ENCODE data around the gene MORN1.

The MORN1 gene

DNA sequence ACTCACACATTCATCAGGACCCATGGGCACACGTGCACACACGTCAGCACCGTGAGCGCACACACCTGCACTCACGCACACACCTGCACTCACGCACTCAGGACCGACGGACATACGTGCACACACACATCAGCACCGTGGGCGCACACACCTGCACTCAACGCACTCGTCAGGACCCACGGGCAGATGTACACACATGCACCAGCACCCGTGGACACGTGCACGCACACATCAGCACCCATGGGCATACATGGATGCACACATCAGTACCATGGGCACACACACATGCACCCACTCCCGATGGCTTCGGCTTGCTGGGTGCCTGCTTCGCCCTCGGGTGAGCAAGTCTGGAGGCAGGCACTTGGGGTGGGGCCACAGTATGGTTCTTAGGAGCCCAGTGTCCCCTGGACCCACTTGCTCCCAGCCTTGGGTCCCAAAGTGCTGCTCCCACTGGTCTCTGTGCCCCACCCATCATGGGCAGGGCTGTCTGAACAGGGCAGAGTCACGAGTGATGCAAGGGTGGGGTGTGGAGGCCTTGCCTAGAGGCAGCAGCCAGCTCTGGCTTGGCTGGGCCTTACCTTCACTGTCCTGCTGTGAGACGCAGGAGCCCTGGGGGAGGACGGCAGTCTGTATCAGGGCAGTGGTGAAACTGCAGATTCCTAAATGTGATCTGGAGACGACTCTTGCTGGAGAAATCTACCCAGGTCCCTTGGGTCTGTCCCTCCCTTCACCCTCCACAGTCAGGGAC lies 113.4 kb downstream of the MORN1 start:
- no peak for DNase-seq (ENCODE audit: low read depth)
- TF ChIP-seq, protein P1, sequence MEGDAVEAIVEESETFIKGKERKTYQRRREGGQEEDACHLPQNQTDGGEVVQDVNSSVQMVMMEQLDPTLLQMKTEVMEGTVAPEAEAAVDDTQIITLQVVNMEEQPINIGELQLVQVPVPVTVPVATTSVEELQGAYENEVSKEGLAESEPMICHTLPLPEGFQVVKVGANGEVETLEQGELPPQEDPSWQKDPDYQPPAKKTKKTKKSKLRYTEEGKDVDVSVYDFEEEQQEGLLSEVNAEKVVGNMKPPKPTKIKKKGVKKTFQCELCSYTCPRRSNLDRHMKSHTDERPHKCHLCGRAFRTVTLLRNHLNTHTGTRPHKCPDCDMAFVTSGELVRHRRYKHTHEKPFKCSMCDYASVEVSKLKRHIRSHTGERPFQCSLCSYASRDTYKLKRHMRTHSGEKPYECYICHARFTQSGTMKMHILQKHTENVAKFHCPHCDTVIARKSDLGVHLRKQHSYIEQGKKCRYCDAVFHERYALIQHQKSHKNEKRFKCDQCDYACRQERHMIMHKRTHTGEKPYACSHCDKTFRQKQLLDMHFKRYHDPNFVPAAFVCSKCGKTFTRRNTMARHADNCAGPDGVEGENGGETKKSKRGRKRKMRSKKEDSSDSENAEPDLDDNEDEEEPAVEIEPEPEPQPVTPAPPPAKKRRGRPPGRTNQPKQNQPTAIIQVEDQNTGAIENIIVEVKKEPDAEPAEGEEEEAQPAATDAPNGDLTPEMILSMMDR (conservative IDR thresholded peaks at IDR 0.05; ENCODE audit: control insufficient read depth, insufficient read depth, low read depth, low read length): no peak
- no peak overlapping the region for H3K4me3 ChIP-seq (ENCODE audit: control insufficient read depth, low read depth, low read length)

DNA sequence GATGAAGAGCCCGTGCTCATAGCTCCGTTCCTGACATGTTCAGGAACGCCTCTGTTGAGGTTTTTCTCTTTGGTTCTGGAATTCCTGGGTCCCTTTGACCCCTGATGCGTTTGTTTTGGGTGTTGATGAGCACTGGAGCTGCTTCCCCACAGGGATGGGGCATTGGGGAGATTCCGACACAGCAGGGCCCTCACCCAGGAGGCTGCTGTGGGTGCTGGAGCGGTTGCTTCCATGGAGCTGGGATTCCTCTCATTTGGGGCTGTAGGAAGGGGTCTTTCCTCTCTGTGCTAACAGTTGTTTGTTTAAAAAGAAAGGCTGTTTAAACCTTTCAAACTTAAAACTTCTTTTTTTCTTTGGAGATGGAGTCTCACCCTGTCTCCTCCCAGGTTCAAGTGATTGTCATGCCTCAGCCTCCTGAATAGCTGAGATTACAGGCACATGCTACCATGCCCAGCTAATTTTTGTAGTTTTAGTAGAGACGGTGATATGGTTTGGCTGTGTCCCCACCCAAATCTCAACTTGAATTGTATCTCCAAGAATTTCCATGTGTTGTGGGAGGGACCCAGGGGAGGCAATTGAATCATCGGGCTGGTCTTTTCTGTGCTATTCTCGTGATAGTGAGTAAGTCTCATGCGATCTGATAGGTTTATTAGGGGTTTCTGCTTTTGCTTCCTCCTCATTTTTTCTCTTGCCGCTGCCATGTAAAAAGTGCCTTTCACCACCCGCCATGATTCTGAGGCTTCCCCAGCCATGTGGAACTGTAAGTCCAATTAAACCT lies 114.4 kb downstream of the MORN1 start:
- TF ChIP-seq, protein P1 (conservative IDR thresholded peaks at IDR 0.05; ENCODE audit: control insufficient read depth, insufficient read depth, low read depth, low read length): no peak
- no peak overlapping the region for H3K4me3 ChIP-seq (ENCODE audit: control insufficient read depth, low read depth, low read length)
- DNase-seq (ENCODE audit: low read depth): peak; percentile 77

DNA sequence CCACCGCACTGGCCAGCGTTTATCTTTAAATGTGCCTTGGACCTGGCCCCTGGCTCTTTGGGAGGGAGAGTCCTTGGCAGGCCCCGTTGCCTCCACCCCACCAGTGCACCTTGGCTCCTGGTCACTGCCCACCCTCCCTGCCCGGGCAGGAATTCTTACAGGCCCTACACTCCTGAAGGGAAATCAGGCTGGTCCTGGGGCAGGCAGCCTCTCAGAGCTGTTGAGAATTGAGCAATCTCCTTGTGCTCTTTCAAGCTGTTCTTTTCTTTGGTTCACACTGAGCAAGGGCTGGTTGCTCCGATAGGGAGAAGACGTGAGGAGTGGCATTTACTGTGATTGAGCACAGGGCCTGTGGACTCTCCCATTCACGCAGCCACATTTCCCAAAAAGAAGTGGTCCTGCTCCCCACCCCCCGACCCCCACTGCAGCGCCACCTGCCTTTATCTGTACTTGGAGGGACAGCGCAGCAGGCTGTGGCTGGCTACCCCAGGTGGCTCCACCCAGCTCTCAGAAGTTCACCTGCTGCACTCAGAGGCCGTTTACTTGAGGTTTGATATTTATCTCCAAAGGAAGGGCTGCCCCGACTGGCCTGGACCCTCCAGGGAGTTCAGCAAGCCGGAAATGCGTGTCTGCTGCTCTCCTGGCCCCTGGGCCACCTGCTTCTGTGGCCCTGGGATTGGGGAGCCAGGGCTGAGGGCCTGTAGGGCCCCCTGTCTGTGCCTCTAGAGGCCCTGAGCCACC lies 115.4 kb downstream of the MORN1 start:
- DNase-seq (ENCODE audit: low read depth): peak; percentile 61
- TF ChIP-seq, protein P1 (conservative IDR thresholded peaks at IDR 0.05; ENCODE audit: control insufficient read depth, insufficient read depth, low read depth, low read length): no peak
- no peak overlapping the region for H3K4me3 ChIP-seq (ENCODE audit: control insufficient read depth, low read depth, low read length)

DNA sequence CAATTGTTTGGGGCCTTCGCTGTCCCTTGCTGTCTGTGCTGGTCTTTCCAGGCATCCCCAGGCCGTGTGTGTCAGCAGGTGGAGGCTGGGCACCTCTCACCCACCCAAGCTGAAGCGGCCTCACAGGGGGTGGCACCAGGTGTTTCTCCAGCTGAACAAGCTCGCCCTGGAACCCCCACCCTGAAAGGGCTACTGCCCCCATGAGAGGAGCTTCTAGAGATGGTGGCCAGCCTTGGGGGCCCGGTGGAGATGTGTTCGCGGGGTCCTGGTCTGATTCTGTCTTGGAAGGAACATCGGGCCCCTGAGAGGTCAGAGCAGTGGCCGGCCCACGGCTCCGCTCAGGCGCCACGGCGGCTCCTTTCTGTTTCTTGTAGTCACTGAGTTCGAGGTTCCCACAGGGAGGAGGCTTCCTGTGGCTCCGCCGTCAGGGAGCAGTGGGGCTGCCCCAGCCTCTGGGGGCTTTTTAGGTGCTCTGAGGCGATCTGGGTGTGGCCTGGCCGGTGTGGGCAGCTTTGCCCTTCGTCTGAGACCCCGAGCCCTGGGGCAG lies 116.4 kb downstream of the MORN1 start:
- H3K4me3 ChIP-seq (ENCODE audit: control insufficient read depth, low read depth, low read length): no peak overlapping the region
- TF ChIP-seq, protein P1 (conservative IDR thresholded peaks at IDR 0.05; ENCODE audit: control insufficient read depth, insufficient read depth, low read depth, low read length): no peak
- no peak for DNase-seq (ENCODE audit: low read depth)

DNA sequence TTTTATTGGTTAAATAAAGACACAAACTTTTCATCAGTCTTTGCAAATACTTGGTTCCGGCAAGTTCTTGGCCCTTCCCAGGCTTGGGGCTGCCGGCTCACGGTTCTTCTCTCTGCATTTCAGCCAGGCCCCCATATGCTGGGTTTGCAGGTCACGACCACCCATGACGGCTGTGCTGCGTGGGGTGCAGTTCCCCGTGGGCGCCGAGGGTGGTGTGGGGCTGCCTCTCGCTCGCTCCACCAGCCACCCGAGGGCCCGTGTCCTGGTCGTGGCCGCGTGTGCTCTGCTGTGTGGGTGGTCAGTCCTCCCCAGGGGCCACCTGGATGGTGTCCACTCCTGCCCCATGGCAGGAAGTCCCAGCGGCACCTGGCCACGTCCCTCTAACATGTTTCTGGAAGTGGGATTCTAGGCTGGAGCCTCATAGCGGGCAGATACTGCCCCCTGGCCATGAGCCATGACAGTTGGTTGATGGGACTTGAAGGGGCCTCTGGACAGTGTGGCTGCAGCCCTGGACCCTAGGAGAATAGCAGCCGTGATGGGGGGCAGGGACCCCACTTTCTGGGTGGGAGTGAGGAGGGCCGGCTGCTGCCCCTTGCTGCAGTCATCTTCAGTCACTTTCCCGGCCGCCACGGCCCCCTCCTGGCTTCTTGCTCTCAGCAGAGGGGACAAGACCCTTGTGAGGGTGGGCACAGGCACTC lies 117.0 kb downstream of the MORN1 start:
- no peak overlapping the region for H3K4me3 ChIP-seq (ENCODE audit: control insufficient read depth, low read depth, low read length)
- TF ChIP-seq, protein P1 (conservative IDR thresholded peaks at IDR 0.05; ENCODE audit: control insufficient read depth, insufficient read depth, low read depth, low read length): no peak
- DNase-seq (ENCODE audit: low read depth): no peak
